CD14-positive monocyte (primary cell): ENCODE results near the gene CPS1. TPM values are rescaled to one million over a fixed set of nuclear protein-coding genes. Genes with fewer than 3 reads are reported as not detected.

Experiments
- DNase-seq, 3 donors: peaks; one replicate each; pipeline ENCODE4 v3.0.0-alpha.2; 2011 to 2022
- H2AFZ ChIP-seq: 2 replicates; pipeline ENCODE4 v1.6.0; 2012; ENCODE audit warnings: mild to moderate bottlenecking, low read depth, low read length, inconsistent platforms; ENCODE audit not compliant: insufficient read depth, poor library complexity, severe bottlenecking
- H3K27ac ChIP-seq, 2 donors: 1 replicate in 1 of 2; 2 replicates in 1 of 2; pipeline ENCODE4 v1.5.1; 2012 to 2013; ENCODE audit warnings: low read length in 2 of 2, control low read depth in 1 of 2, inconsistent platforms in 1 of 2, low read depth in 1 of 2, mild to moderate bottlenecking in 1 of 2
- H3K27me3 ChIP-seq, 2 donors: one replicate each; pipeline versions ENCODE4 v1.6.0 to v1.6.1; 2011 to 2013; ENCODE audit warnings: low read length in 2 of 2; ENCODE audit not compliant: control insufficient read depth in 2 of 2, insufficient read depth in 2 of 2
- H3K36me3 ChIP-seq, 2 donors: replicated peaks in 1 of 2; 1 replicate in 1 of 2; 2 replicates in 1 of 2; pipeline versions ENCODE4 v1.5.1 to v1.6.1; 2012 to 2013; ENCODE audit warnings: low read length in 2 of 2, control low read depth in 1 of 2, inconsistent platforms in 1 of 2, mild to moderate bottlenecking in 1 of 2; ENCODE audit not compliant: insufficient read depth in 2 of 2, control insufficient read depth in 1 of 2
- H3K4me1 ChIP-seq, 2 donors: 1 replicate in 1 of 2; 2 replicates in 1 of 2; pipeline versions ENCODE4 v1.5.1 to v1.6.1; 2012 to 2013; ENCODE audit warnings: low read length in 2 of 2, control low read depth in 1 of 2, inconsistent platforms in 1 of 2, mild to moderate bottlenecking in 1 of 2, moderate library complexity in 1 of 2; ENCODE audit not compliant: insufficient read depth in 2 of 2, control insufficient read depth in 1 of 2
- H3K4me2 ChIP-seq: replicated peaks from 2 replicates; pipeline ENCODE3; 2012; ENCODE audit warnings: low read length, moderate library complexity, mild to moderate bottlenecking; ENCODE audit not compliant: poor library complexity, severe bottlenecking; ENCODE audit errors: extremely low read depth
- H3K4me3 ChIP-seq, 3 experiments: fragments of 200-600 bp in 1 of 3; sonication (generic) in 1 of 3; replicated peaks in 1 of 3; 1 replicate in 2 of 3; 2 replicates in 1 of 3; pipeline ENCODE4 v1.5.1; 2011 to 2013; ENCODE audit warnings: low read length in 3 of 3, mild to moderate bottlenecking in 3 of 3, control low read depth in 2 of 3, low read depth in 2 of 3, inconsistent platforms in 1 of 3, moderate library complexity in 1 of 3
- H3K79me2 ChIP-seq: 2 replicates; pipeline ENCODE4 v1.6.0; 2012; ENCODE audit warnings: mild to moderate bottlenecking, control low read depth, inconsistent platforms, low read length, moderate library complexity; ENCODE audit not compliant: insufficient read depth
- H3K9ac ChIP-seq: 2 replicates; pipeline ENCODE4 v1.6.0; 2017; ENCODE audit warnings: low read length, mild to moderate bottlenecking; ENCODE audit not compliant: insufficient read depth, poor library complexity, severe bottlenecking
- H3K9me3 ChIP-seq, 2 donors: replicated peaks in 1 of 2; 1 replicate in 1 of 2; 2 replicates in 1 of 2; pipeline versions ENCODE4 v1.5.1 to v1.6.1; 2012 to 2013; ENCODE audit warnings: low read length in 2 of 2, control low read depth in 1 of 2; ENCODE audit not compliant: control insufficient read depth in 1 of 2, insufficient read depth in 1 of 2
- H4K20me1 ChIP-seq: 2 replicates; pipeline ENCODE4 v1.6.0; 2012; ENCODE audit warnings: mild to moderate bottlenecking, low read length, control low read depth, moderate library complexity; ENCODE audit not compliant: insufficient read depth
- H3K27ac Mint-ChIP-seq, 7 donors: one replicate each; pipeline ENCODE4 v1.8.0; 2020; ENCODE audit warnings: mild to moderate bottlenecking in 7 of 7, mixed read lengths in 7 of 7, moderate library complexity in 6 of 7, inconsistent platforms in 2 of 7
- H3K27me3 Mint-ChIP-seq, 3 donors: one replicate each; pipeline ENCODE4 v1.8.0; 2021 to 2022; ENCODE audit warnings: low read depth in 3 of 3, mild to moderate bottlenecking in 3 of 3, mixed read lengths in 3 of 3, moderate library complexity in 3 of 3, inconsistent platforms in 1 of 3
- H3K36me3 Mint-ChIP-seq, 2 donors: one replicate each; pipeline ENCODE4 v1.8.0; 2020; ENCODE audit warnings: mixed read lengths in 2 of 2, inconsistent platforms in 1 of 2, mild to moderate bottlenecking in 1 of 2
- H3K4me1 Mint-ChIP-seq: one replicate; pipeline ENCODE4 v1.8.0; 2020; ENCODE audit warnings: mild to moderate bottlenecking, mixed read lengths
- H3K4me3 Mint-ChIP-seq, 2 donors: one replicate each; pipeline ENCODE4 v1.8.0; 2020; ENCODE audit warnings: mild to moderate bottlenecking in 2 of 2, mixed read lengths in 2 of 2, moderate library complexity in 1 of 2
- H3K9me3 Mint-ChIP-seq, 7 donors: one replicate each; pipeline ENCODE4 v1.8.0; 2020 to 2022; ENCODE audit warnings: mixed read lengths in 7 of 7, mild to moderate bottlenecking in 6 of 7, moderate library complexity in 6 of 7, inconsistent platforms in 2 of 7
- CTCF ChIP-seq: fragments of 200-600 bp; IDR thresholded peaks from one replicate; pipeline ENCODE4 v1.8.0; 2022; ENCODE audit warnings: antibody characterized with exemption, mild to moderate bottlenecking
- WGBS: methylation state at CpG from one replicate; pipeline ENCODE4 v1.1.5; 2013; ENCODE audit warnings: missing lambda C conversion rate; ENCODE audit not compliant: insufficient coverage; 5-methylcytosine and 5-hydroxymethylcytosine counted together
- intact Hi-C, 2 donors: fragments of 100-400 bp; cut with micrococcal nuclease; formaldehyde crosslinking; loops; one replicate each; pipeline versions ENCODE4 v1.15.0 to v1.15.1; 2023
- polyA plus RNA-seq, 3 donors: library from polyadenylated mRNA; depleted of rRNA in 1 of 3; unstranded in 2 of 3; stranded (reverse) in 1 of 3; fragments of 300-500 nt in 2 of 3; fragments of >200 nt in 1 of 3; fragmentation: Illumina TruSeq in 2 of 3; gene quantifications; 1 replicate in 2 of 3; 2 replicates in 1 of 3; pipeline ENCODE4 v1.2.3, GENCODE V29; 2012 to 2021

The CPS1 gene
- polyA plus RNA-seq, 3 donors: not detected

- H2AFZ ChIP-seq: no peak overlapping the region
- no peaks in the 10 kb centered on the region for H4K20me1 ChIP-seq
- Mint-ChIP-seq H3K27me3 (no peaks in the 10 kb centered on the region), H3K4me1 (no peaks in the 10 kb centered on the region), H3K9me3 (no peaks in the 10 kb centered on the region), H3K4me3 (no peak overlapping the region), H3K27ac (no peak overlapping the region), H3K36me3 (no peaks in the 10 kb centered on the region)
- H3K4me2 ChIP-seq: no peak overlapping the region
- WGBS: no CpG with 5 or more reads among the region's 2 CpGs
- no peak overlapping the region for H3K9ac ChIP-seq
- H3K4me1 ChIP-seq: no peaks in the 10 kb centered on the region
- no peak overlapping the region for H3K27ac ChIP-seq
- DNase-seq: no peak
- no peaks in the 10 kb centered on the region for H3K79me2 ChIP-seq
- H3K9me3 ChIP-seq: no peaks in the 10 kb centered on the region
- no peaks in the 10 kb centered on the region for H3K36me3 ChIP-seq
- no peak for TF ChIP-seq CTCF
- intact Hi-C loops: no loop called here
- H3K4me3 ChIP-seq: no peak overlapping the region
- H3K27me3 ChIP-seq: no peaks in the 10 kb centered on the region
Measured at GRCh38 chr2:210616074-210616473, 59.7 kb downstream of the CPS1 start.

GRCh38 chr2:210617318-210617717, 60.9 kb downstream of the CPS1 start:
- no peaks in the 10 kb centered on the region for H3K27me3 Mint-ChIP-seq
- no peaks in the 10 kb centered on the region for H3K36me3 Mint-ChIP-seq
- DNase-seq: no peak
- Histone ChIP-seq H3K9me3 (no peaks in the 10 kb centered on the region), H3K4me3 (no peak overlapping the region), H3K27me3 (no peaks in the 10 kb centered on the region), H3K4me2 (no peak overlapping the region), H3K36me3 (no peaks in the 10 kb centered on the region), H3K27ac (no peak overlapping the region), H4K20me1 (no peaks in the 10 kb centered on the region), H3K9ac (no peak overlapping the region), H2AFZ (no peak overlapping the region), H3K4me1 (no peaks in the 10 kb centered on the region), H3K79me2 (no peaks in the 10 kb centered on the region)
- no peak overlapping the region for H3K4me3 Mint-ChIP-seq
- H3K4me1 Mint-ChIP-seq: no peaks in the 10 kb centered on the region
- no peak overlapping the region for H3K27ac Mint-ChIP-seq
- TF ChIP-seq CTCF: no peak
- intact Hi-C loops: no loop called here
- WGBS: no CpG with 5 or more reads among the region's 1 CpG
- H3K9me3 Mint-ChIP-seq: no peaks in the 10 kb centered on the region
